ENCODE results near the gene ENPP1. TPM values are rescaled to one million over a fixed set of nuclear protein-coding genes. Genes with fewer than 3 reads are reported as not detected.

The ENPP1 gene
- total and polyA plus RNA-seq, 9 of the 15 experiments (the other 6 are each of a cell fraction or from before 2014, with no cell fraction given): 0.03 to 0.56 (median 0.14) TPM

GRCh38 chr6:131909408-131910218 is 101.8 kb downstream of the ENPP1 start (continued):
- TF ChIP-seq ZNF124 (CRISPR knock-in tag; IDR thresholded peaks at IDR 0.05) (no peak), ZNF764 (CRISPR knock-in tag; IDR thresholded peaks at IDR 0.05; ENCODE audit: low read depth) (no peak), RAD21 (CRISPR knock-in tag; conservative IDR thresholded peaks at IDR 0.05 in 1 of 2, IDR thresholded peaks at IDR 0.05 in 1 of 2) (peak; percentile 81 to 85), DEAF1 (CRISPR knock-in tag; IDR thresholded peaks at IDR 0.05) (peak; percentile 75), SMC3 (conservative IDR thresholded peaks at IDR 0.05; ENCODE audit: insufficient read depth, low read depth, low read length) (peak; percentile 74), CBFB (CRISPR knock-in tag; IDR thresholded peaks at IDR 0.05) (no peak), MEIS2 (IDR thresholded peaks at IDR 0.05; ENCODE audit: partially characterized antibody) (peak; percentile 23), MITF (IDR thresholded peaks at IDR 0.05) (no peak), FUS (optimal IDR thresholded peaks at IDR 0.05; ENCODE audit: low read depth, low read length) (no peak), KHSRP (IDR thresholded peaks at IDR 0.05) (no peak)

All from K562 (cell line).